ENCODE results near the gene IKZF1. TPM values are rescaled to one million over a fixed set of nuclear protein-coding genes. Genes with fewer than 3 reads are reported as not detected.

The IKZF1 gene
- total RNA-seq, 1 experiment from 2014 or later: 0.77 TPM

- no TSS peak for BruUV-seq (replicated peaks)
- no peaks in the 10 kb centered on the region for H3K4me1 ChIP-seq (ENCODE audit: control insufficient read depth, insufficient read depth, low read length)
- intact Hi-C loops (cut with micrococcal nuclease; ENCODE audit: unreplicated experiment) (loop anchor here (10.0 kb wide), 1 partner anchor 63 kb away; no protein-coding TSS in a partner anchor), in situ Hi-C loops (cut with HindIII; ENCODE audit: low pct_unique_long_range_greater_than_20kb, low sequenced_read_pairs) (no loop called here)
- no peaks in the 10 kb centered on the region for H3K36me3 ChIP-seq (ENCODE audit: control insufficient read depth, insufficient read depth, low read length)
- no peak for ATAC-seq
- TF ChIP-seq TCF7L2 (IDR thresholded peaks at IDR 0.05; ENCODE audit: low read depth, low read length) (no peak), REST (IDR thresholded peaks at IDR 0.05; ENCODE audit: insufficient read depth in 1 of 2, low read depth in 2 of 2, low read length in 1 of 2) (no peak)
- no peaks in the 10 kb centered on the region for H3K9me3 ChIP-seq (ENCODE audit: control insufficient read depth, insufficient read depth, low read depth, low read length)
- POLR2A ChIA-PET: no interaction called here
- DNase-seq (ENCODE audit: low read depth, low spot score): no peak
- H3K4me3 ChIP-seq (ENCODE audit: low read depth in 2 of 2, low read length in 2 of 2): no peak overlapping the region
- H3K27me3 ChIP-seq (ENCODE audit: control insufficient read depth, insufficient read depth, low read length): peaks cover 6% of the 10 kb centered on the region
- no peak overlapping the region for H3K27ac ChIP-seq (ENCODE audit: low read length)
- CTCF ChIA-PET: no interaction called here
Measured at GRCh38 chr7:50358041-50358705, 53.7 kb downstream of the IKZF1 start.

- no TSS peak for BruUV-seq (replicated peaks)
- ATAC-seq (no peak), DNase-seq (ENCODE audit: low read depth, low spot score) (no peak)
- intact Hi-C loops (cut with micrococcal nuclease; ENCODE audit: unreplicated experiment) (loop anchor here (10.0 kb wide), 1 partner anchor 64 kb away; no protein-coding TSS in a partner anchor), in situ Hi-C loops (cut with HindIII; ENCODE audit: low pct_unique_long_range_greater_than_20kb, low sequenced_read_pairs) (no loop called here)
- H3K27me3 ChIP-seq (ENCODE audit: control insufficient read depth, insufficient read depth, low read length): peaks cover 6% of the 10 kb centered on the region
- H3K4me1 ChIP-seq (ENCODE audit: control insufficient read depth, insufficient read depth, low read length): no peaks in the 10 kb centered on the region
- no peaks in the 10 kb centered on the region for H3K36me3 ChIP-seq (ENCODE audit: control insufficient read depth, insufficient read depth, low read length)
- TF ChIP-seq SIN3A (IDR thresholded peaks at IDR 0.05; ENCODE audit: borderline replicate concordance, insufficient read depth, low read depth, low read length) (no peak), CTCF (IDR thresholded peaks at IDR 0.05) (no peak), REST (IDR thresholded peaks at IDR 0.05; ENCODE audit: insufficient read depth in 1 of 2, low read depth in 2 of 2, low read length in 1 of 2) (no peak), TCF7L2 (IDR thresholded peaks at IDR 0.05; ENCODE audit: low read depth, low read length) (no peak), POLR2AphosphoS5 (IDR thresholded peaks at IDR 0.05; ENCODE audit: low read depth, low read length) (no peak)
- H3K4me3 ChIP-seq (ENCODE audit: low read depth in 2 of 2, low read length in 2 of 2): no peak overlapping the region
- ChIA-PET CTCF (no interaction called here), POLR2A (no interaction called here)
- H3K9me3 ChIP-seq (ENCODE audit: control insufficient read depth, insufficient read depth, low read depth, low read length): no peaks in the 10 kb centered on the region
- H3K27ac ChIP-seq (ENCODE audit: low read length): no peak overlapping the region
Measured at GRCh38 chr7:50358779-50359178, 54.3 kb downstream of the IKZF1 start.
